ENCODE measurements around the gene BDKRB1.

BDKRB1 gene

DNA sequence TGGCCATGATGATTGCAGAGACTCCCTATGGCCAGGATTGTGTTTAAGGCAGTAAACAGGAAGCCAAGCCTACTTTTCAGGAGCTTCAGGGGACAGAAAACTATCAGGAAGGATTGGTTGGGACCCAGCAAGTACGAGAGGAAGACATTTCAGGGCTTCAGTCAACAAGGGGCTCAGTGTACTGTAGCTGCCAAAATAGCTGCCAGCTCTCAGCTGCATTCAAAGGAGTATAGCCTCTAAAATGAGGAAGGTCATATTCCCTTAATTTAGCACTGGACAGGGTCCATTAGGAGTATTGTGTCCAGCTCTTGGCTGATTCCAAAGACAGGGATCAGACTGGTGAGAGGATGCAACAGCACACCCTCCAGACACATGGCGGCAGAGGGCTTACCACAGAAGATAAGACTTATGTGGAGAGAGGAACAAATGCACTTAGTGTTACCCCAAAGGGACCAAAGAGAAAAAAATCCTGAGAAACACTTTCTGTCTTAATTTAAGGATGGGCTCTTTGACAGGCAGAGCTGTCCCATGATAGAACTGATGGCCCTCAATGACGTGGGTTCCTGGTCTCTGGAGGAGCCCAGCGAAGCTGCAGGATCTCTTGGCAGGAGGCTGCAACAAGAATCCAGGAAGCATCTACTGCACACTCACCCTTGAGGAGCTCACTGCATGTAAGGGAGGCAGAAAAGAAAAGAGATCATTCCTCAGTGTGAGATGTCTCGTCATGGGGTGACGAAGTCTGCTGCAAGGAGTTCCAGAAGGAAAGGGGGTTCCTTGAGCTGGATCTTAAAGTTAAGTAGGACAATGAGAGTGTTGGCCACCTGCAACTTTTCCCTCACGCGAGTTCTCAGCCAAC lies 14.8 kb downstream of the BDKRB1 start:
- DNase-seq (no peak), ATAC-seq (replicated peaks) (no peak)
- no peak overlapping the region for H3K4me3 Mint-ChIP-seq
- peaks cover 0 to 1% of the 10 kb centered on the region in 2 donors for H3K4me1 Mint-ChIP-seq (ENCODE audit: low read depth in 2 of 2)
- no peak overlapping the region for H3K27ac Mint-ChIP-seq
- no peaks in the 10 kb centered on the region for H3K9me3 Mint-ChIP-seq
- H3K36me3 Mint-ChIP-seq (ENCODE audit: insufficient read depth) = peaks cover 7% of the 10 kb centered on the region
- H3K27me3 Mint-ChIP-seq = peaks cover 26 to 47% of the 10 kb centered on the region in 2 donors

DNA sequence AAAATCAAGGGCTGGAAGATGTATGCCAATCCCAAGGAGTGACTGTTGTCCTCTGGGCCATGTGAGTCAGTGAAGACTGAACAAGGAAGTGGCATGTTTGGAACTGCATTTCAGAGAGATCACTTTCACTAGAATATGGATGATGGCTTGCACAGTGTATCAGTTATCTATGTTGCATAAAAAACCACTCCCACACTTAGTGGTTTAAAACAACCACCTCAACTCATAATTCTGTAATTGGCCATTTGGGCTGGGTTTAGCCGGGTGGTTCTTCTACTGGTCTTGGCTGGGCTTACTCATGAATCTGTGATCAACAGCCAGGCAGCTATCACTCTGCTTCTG lies 15.4 kb downstream of the BDKRB1 start:
- H3K4me1 Mint-ChIP-seq (ENCODE audit: low read depth in 2 of 2) = peaks cover 0 to 1% of the 10 kb centered on the region in 2 donors
- H3K27me3 Mint-ChIP-seq = peaks cover 20 to 41% of the 10 kb centered on the region in 2 donors
- H3K9me3 Mint-ChIP-seq = no peaks in the 10 kb centered on the region
- H3K36me3 Mint-ChIP-seq (ENCODE audit: insufficient read depth) = peaks cover 7% of the 10 kb centered on the region
- ATAC-seq (replicated peaks) = no peak
- no peak overlapping the region for H3K27ac Mint-ChIP-seq
- no peak overlapping the region for H3K4me3 Mint-ChIP-seq
- no peak for DNase-seq

DNA sequence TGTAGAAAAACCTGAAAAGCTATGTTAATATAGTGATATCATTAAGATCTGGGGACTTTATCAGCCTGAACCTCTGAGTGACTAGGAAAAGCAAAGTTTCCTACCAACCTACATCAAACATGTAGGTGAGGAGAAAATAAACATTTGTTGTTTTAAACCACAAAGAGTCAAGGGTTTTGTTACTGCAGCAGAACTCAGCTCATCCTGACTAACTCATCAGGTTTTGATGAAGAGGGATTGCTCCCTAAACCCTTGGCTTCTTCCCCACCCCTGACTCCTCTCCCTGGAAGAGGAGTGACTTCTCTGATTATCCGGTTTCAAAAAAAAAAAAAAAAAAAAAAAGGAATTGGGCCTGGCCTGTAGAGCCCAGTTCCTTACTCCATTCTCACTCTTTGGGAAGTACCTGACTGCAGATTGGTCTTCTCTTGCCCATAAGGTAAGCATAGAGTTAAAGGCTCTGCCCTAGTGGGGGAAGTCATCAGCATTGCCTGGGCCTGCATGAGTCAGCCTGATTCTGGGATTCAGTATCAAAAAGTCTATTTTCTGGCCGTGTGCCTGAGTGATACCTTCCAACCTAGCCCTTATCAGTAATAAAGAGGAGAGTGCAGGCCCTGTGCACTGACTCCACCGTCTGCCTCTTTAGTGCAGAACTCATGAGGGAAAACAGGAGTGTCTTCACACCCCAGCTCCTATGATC lies 16.9 kb downstream of the BDKRB1 start:
- Mint-ChIP-seq H3K27me3 (peaks cover 7 to 25% of the 10 kb centered on the region in 2 donors), H3K4me1 (ENCODE audit: low read depth in 2 of 2) (peaks cover 0 to 1% of the 10 kb centered on the region in 2 donors), H3K36me3 (ENCODE audit: insufficient read depth) (peaks cover 7% of the 10 kb centered on the region), H3K27ac (no peak overlapping the region), H3K4me3 (no peak overlapping the region), H3K9me3 (no peaks in the 10 kb centered on the region)
- ATAC-seq (replicated peaks) (no peak), DNase-seq (no peak)

DNA sequence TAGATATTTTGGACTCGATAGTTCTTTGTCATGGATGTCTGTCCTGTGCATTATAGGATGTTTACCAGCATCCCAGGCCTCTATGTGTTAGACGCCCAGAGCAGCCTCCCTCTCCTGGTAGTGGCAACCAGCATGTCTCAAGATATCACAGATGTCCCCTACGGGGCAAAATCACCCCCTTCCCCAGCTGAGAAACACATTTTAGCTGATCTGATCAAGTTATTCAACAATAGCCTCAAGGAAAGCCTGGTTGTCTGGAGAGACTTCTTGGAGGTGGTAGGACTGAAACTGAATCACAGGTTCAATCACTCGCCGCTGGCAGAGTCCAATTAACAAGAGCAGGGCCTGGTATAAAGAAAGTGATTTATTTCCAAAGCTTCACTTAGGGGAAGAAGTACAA lies 17.6 kb downstream of the BDKRB1 start:
- Mint-ChIP-seq H3K27me3 (peaks cover 5 to 22% of the 10 kb centered on the region in 2 donors), H3K27ac (no peak overlapping the region), H3K36me3 (ENCODE audit: insufficient read depth) (peaks cover 7% of the 10 kb centered on the region), H3K4me3 (no peak overlapping the region), H3K4me1 (ENCODE audit: low read depth in 2 of 2) (peaks cover 0 to 1% of the 10 kb centered on the region in 2 donors), H3K9me3 (no peaks in the 10 kb centered on the region)
- DNase-seq (no peak), ATAC-seq (replicated peaks) (no peak)

DNA sequence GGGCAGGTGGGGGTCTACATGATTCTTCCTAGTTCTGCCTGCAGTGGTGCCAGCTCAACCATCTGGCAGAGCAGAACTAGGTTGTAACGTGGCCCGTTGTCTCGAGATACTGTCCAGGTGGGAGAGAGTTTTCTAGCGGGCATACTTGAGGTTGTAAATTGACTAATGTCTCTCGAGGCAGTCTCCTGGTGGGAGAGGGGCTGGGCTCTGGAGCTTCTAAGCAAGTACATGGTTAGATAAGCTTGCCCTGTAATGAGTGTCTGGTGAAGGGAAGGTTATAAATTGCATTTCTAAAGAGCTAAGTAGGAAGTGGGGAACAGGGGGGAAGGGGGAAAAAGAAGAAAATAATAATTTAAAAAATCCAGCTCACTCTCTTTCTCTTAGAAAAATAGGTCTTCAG lies 18.1 kb downstream of the BDKRB1 start:
- DNase-seq = no peak
- Mint-ChIP-seq H3K27ac (no peak overlapping the region), H3K4me1 (ENCODE audit: low read depth in 2 of 2) (peaks cover 0 to 1% of the 10 kb centered on the region in 2 donors), H3K4me3 (no peak overlapping the region), H3K36me3 (ENCODE audit: insufficient read depth) (peaks cover 7% of the 10 kb centered on the region), H3K9me3 (no peaks in the 10 kb centered on the region), H3K27me3 (peaks cover 4 to 19% of the 10 kb centered on the region in 2 donors)
- no peak for ATAC-seq (replicated peaks)

DNA sequence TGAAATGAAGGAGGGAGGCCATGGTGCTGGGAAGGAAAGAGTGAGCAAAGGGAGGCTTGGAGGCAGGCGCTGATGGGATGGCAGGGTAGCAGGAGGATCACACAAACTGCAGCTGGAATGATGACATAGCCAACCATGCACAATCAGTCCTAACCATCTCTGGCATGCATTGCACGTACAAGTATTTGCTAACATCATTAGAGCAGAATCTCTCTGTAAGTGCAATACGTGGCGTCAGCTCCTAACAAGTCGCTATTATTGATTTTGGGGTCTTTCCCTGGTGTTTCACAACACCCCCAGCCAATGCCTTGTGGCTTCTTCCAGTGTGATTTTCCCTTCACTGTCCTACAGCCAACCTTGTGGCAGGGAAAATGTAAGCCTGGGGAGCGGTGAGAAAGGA lies 18.5 kb downstream of the BDKRB1 start:
- no peak overlapping the region for H3K27ac Mint-ChIP-seq
- no peaks in the 10 kb centered on the region for H3K9me3 Mint-ChIP-seq
- peaks cover 7% of the 10 kb centered on the region for H3K36me3 Mint-ChIP-seq (ENCODE audit: insufficient read depth)
- no peak overlapping the region for H3K4me3 Mint-ChIP-seq
- DNase-seq (no peak), ATAC-seq (replicated peaks) (no peak)
- H3K27me3 Mint-ChIP-seq = peaks cover under 1 to 15% of the 10 kb centered on the region in 2 donors
- peaks cover 0 to 1% of the 10 kb centered on the region in 2 donors for H3K4me1 Mint-ChIP-seq (ENCODE audit: low read depth in 2 of 2)

DNA sequence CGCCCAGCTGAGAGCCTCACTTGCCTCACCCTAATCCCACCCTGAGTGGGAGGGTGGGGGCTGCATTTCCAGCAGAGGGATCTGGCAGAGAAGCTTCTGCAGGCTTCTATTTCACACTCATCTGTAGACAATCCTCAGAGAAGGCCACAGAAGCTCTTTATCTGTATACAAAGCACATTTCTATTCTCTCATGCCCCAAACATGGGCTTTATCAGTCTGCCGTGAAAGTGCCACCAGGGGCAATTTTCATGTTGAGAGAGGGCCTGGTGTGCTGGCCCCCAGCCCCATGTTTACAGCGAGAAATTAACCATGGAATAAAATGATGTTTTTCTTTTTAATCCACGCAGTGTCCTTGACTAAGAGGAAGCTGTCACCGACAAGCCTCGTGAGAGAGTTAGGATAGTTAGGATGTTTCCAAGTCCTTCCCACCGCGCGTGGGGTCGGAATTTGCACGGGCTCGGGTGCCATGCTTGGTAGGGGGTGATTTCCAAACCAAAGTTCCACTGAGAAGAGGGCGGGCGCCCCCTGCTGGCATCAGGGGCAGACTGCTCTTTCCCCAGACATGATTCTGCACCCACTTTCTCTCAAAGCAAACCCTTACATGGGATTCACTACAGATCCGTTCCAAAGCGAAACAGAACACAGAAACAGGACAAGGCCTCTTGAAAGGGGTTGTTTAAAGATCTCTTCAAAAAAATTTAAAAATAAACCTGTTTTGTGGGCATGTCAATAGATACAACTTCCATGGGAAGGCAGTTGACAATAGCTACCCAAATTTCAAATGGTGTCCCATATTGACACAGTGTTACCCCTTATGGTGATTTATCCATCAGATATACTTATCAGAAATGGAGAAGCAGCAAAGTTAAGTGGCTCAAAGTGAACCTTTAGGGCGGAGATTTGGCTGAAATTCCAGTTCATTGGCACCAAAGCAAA lies 19.4 kb downstream of the BDKRB1 start:
- peaks cover 0 to 1% of the 10 kb centered on the region in 2 donors for H3K4me1 Mint-ChIP-seq (ENCODE audit: low read depth in 2 of 2)
- H3K27ac Mint-ChIP-seq = no peak overlapping the region
- no peaks in the 10 kb centered on the region for H3K9me3 Mint-ChIP-seq
- peaks cover 7% of the 10 kb centered on the region for H3K36me3 Mint-ChIP-seq (ENCODE audit: insufficient read depth)
- no peak overlapping the region for H3K4me3 Mint-ChIP-seq
- H3K27me3 Mint-ChIP-seq = peaks cover 0 to 10% of the 10 kb centered on the region in 2 donors
- no peak for ATAC-seq (replicated peaks)
- peak; percentile 10 to 30 (median 20) for DNase-seq

DNA sequence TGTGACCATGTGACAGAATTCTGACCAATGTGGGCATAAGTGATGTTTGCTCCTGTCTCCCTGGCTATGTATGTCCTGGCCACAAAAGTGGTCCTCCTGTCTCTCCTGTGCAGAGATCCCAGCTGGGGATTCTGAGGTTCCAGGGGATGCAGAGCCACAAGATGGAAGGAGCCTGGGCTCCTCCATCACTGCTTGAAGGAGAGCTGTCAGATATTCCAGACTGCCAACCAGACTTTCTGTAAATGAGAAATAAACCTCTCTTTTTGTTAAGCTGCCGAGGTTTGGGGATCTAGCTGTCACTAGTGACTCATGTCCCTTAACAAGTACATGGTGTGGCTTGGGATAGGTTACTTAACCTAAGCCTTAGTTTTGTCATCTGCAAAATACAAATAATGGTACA lies 21.9 kb downstream of the BDKRB1 start:
- H3K9me3 Mint-ChIP-seq = no peaks in the 10 kb centered on the region
- ATAC-seq (replicated peaks) (no peak), DNase-seq (no peak)
- peaks cover 0 to 10% of the 10 kb centered on the region in 2 donors for H3K27me3 Mint-ChIP-seq
- peaks cover 0 to 1% of the 10 kb centered on the region in 2 donors for H3K4me1 Mint-ChIP-seq (ENCODE audit: low read depth in 2 of 2)
- H3K27ac Mint-ChIP-seq = no peak overlapping the region
- peaks cover 2% of the 10 kb centered on the region for H3K36me3 Mint-ChIP-seq (ENCODE audit: insufficient read depth)
- H3K4me3 Mint-ChIP-seq = no peak overlapping the region

DNA sequence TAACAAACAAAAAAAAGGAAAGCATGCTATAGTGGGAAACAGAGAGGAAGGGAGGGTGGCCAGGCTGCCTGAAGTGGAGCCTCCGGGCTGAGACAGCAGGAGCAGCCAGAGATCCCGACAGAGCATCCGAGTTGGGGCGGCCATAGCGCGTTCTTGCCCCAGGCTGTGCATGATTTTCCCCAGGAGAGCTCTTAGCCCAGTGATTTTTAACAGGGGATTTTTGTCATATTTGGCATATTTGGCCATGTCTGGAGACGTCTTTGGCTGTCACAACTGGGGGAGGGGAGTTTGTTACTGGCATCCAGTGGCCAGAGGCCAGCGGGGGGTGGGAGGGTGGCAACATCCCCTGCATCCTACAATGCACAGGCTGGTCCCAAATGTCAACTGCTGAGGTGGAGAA lies 23.6 kb downstream of the BDKRB1 start:
- ATAC-seq (replicated peaks) = no peak
- H3K9me3 Mint-ChIP-seq = no peaks in the 10 kb centered on the region
- peaks cover 2% of the 10 kb centered on the region for H3K36me3 Mint-ChIP-seq (ENCODE audit: insufficient read depth)
- H3K4me3 Mint-ChIP-seq = no peak overlapping the region
- H3K27ac Mint-ChIP-seq = no peak overlapping the region
- H3K27me3 Mint-ChIP-seq = no peaks in the 10 kb centered on the region
- H3K4me1 Mint-ChIP-seq (ENCODE audit: low read depth in 2 of 2) = peaks cover 0 to 1% of the 10 kb centered on the region in 2 donors
- DNase-seq = no peak

DNA sequence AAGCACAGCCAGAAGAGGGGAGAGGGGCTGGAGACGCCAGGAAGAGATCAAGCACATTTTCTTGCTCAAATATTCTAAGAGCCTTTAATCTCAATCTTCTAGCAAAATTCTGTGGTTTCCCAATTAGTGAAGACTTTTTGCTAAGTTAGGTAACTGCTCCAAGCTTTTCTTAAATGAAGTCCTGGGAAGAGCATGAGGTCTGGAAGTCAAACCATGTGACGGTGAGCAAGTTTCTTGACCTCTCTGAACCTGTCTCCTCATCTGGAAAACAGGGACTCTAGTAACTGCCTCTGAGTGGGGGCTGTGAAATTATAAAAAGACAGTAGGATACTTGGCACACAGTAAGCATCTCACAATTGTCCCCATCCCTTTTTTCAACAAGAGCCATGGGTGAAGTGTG lies 24.1 kb downstream of the BDKRB1 start:
- no peaks in the 10 kb centered on the region for H3K9me3 Mint-ChIP-seq
- H3K27me3 Mint-ChIP-seq = no peaks in the 10 kb centered on the region
- no peak overlapping the region for H3K4me3 Mint-ChIP-seq
- no peak overlapping the region for H3K27ac Mint-ChIP-seq
- peaks cover 0 to 1% of the 10 kb centered on the region in 2 donors for H3K4me1 Mint-ChIP-seq (ENCODE audit: low read depth in 2 of 2)
- H3K36me3 Mint-ChIP-seq (ENCODE audit: insufficient read depth) = peaks cover 7% of the 10 kb centered on the region
- ATAC-seq (replicated peaks) (no peak), DNase-seq (no peak)

DNA sequence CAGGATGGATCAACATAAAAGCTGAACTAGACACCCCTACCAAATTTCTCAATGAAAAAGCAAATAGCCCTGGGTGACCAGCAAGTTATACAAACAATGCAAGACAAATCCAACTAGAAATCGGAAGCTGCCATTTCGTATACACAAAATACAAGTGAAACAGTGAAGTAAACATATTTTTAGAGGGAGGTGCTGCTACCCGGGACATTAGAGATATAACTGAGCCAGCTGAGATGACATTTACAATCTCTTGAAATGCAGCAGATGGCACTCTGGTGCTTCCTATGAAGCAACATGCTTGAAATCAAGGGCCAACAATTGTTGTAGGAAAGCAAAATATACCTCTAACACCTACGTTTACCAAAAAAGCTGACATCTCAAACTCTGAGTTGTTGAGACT lies 25.5 kb downstream of the BDKRB1 start:
- no peak for ATAC-seq (replicated peaks)
- Mint-ChIP-seq H3K27me3 (no peaks in the 10 kb centered on the region), H3K4me3 (no peak overlapping the region), H3K36me3 (ENCODE audit: insufficient read depth) (peaks cover 14% of the 10 kb centered on the region), H3K27ac (no peak overlapping the region), H3K4me1 (ENCODE audit: low read depth in 2 of 2) (no peaks in the 10 kb centered on the region), H3K9me3 (no peaks in the 10 kb centered on the region)
- no peak for DNase-seq

DNA sequence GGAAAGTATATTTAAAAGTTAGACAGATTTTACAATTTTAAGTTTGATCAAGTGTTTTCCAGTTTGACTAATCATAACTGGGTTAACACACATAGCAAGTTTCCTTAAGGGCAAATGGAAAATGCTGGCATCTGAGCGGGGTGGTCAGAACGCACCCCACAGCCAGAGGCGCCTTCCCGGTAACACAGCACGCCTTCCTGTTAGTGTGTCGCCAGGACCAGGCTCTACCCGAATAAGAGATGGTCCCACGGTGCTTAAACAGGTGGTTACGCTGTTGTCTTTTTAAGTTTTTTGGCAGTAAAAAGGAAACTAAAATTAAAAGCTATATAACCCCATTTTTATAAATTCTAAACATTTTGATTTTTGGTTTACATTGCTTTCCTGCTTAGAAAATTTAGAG lies 28.0 kb downstream of the BDKRB1 start:
- Mint-ChIP-seq H3K4me3 (no peak overlapping the region), H3K36me3 (ENCODE audit: insufficient read depth) (peaks cover 28% of the 10 kb centered on the region), H3K27ac (no peak overlapping the region), H3K9me3 (no peaks in the 10 kb centered on the region), H3K27me3 (no peaks in the 10 kb centered on the region), H3K4me1 (ENCODE audit: low read depth in 2 of 2) (no peaks in the 10 kb centered on the region)
- DNase-seq = no peak
- no peak for ATAC-seq (replicated peaks)

DNA sequence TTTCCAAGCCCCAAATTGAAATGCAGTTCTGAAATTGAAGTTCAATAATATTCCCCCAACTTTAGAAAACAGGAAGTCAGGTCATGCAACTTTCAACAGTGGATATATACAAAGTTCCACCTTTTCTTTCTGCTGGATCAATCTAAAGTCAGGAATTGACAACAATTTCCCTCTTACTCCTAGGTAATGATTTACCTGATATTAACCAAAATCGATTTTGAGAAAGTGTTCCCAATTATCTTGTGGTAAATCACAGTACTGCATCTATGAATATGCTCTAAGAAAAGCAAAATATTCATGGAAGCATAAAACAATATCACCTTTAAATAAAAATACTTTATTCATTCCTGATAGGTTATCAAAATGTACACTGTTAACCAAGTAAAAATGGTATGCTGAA lies 28.4 kb downstream of the BDKRB1 start:
- no peaks in the 10 kb centered on the region for H3K9me3 Mint-ChIP-seq
- H3K4me1 Mint-ChIP-seq (ENCODE audit: low read depth in 2 of 2) = no peaks in the 10 kb centered on the region
- no peaks in the 10 kb centered on the region for H3K27me3 Mint-ChIP-seq
- no peak for ATAC-seq (replicated peaks)
- no peak overlapping the region for H3K4me3 Mint-ChIP-seq
- H3K27ac Mint-ChIP-seq = no peak overlapping the region
- no peak for DNase-seq
- H3K36me3 Mint-ChIP-seq (ENCODE audit: insufficient read depth) = peaks cover 31% of the 10 kb centered on the region

All from effector memory CD8-positive, alpha-beta T cell (primary cell).